GM23338 (cell line): ENCODE results near the gene ADCY1. TPM values are rescaled to one million over a fixed set of nuclear protein-coding genes. Genes with fewer than 3 reads are reported as not detected.

Source experiments
- ATAC-seq: fragments of 200-7000 bp; cut with Tn5 transposase; 3 replicates; pipeline ENCODE4 v1.9.1; 2020
- DNase-seq: peaks from one replicate; pipeline ENCODE4 v3.0.0-alpha.2; 2015; ENCODE audit warnings: low spot score
- H2AFZ ChIP-seq: fragments of 200-600 bp; sonication (generic); 2 replicates; pipeline ENCODE4 v1.8.0; 2016; ENCODE audit warnings: antibody characterized with exemption, mild to moderate bottlenecking, moderate library complexity
- H3F3A ChIP-seq: fragments of 200-600 bp; sonication (generic); replicated peaks from 2 replicates; pipeline ENCODE4 v1.8.0; 2017; ENCODE audit warnings: antibody characterized with exemption, mixed run types, low read depth
- H3K27ac ChIP-seq: fragments of 200-600 bp; sonication (generic); 2 replicates; pipeline ENCODE4 v1.6.1; 2016; ENCODE audit warnings: low read depth
- H3K27me3 ChIP-seq: fragments of 200-600 bp; sonication (generic); 2 replicates; pipeline ENCODE4 v1.8.0; 2016; ENCODE audit warnings: mild to moderate bottlenecking, mixed run types, moderate library complexity; ENCODE audit not compliant: insufficient read depth
- H3K36me3 ChIP-seq: fragments of 200-600 bp; sonication (generic); 2 replicates; pipeline ENCODE4 v1.8.0; 2016; ENCODE audit warnings: mild to moderate bottlenecking; ENCODE audit not compliant: insufficient read depth
- H3K4me1 ChIP-seq: fragments of 200-600 bp; sonication (generic); 2 replicates; pipeline ENCODE4 v1.8.0; 2016; ENCODE audit warnings: mild to moderate bottlenecking, moderate library complexity; ENCODE audit not compliant: insufficient read depth
- H3K4me2 ChIP-seq: fragments of 200-600 bp; sonication (generic); 2 replicates; pipeline ENCODE4 v1.7.1; 2017; ENCODE audit warnings: mixed run types
- H3K4me3 ChIP-seq: fragments of 200-600 bp; sonication (generic); 2 replicates; pipeline ENCODE4 v1.6.1; 2016; ENCODE audit warnings: mixed run types
- H3K79me2 ChIP-seq: fragments of 200-600 bp; sonication (generic); replicated peaks from 2 replicates; pipeline ENCODE4 v1.8.0; 2017; ENCODE audit warnings: mild to moderate bottlenecking; ENCODE audit not compliant: insufficient read depth
- H3K9me2 ChIP-seq: fragments of 200-600 bp; sonication (generic); 2 replicates; pipeline ENCODE4 v1.8.0; 2017; ENCODE audit not compliant: insufficient read depth
- H4K20me1 ChIP-seq: fragments of 200-600 bp; sonication (generic); replicated peaks from 2 replicates; pipeline ENCODE4 v1.8.0; 2017; ENCODE audit warnings: mild to moderate bottlenecking; ENCODE audit not compliant: insufficient read depth
- H3K27ac Mint-ChIP-seq: 2 replicates; pipeline ENCODE4 v1.8.0; 2020; ENCODE audit warnings: inconsistent platforms, mild to moderate bottlenecking, moderate library complexity, mixed read lengths
- H3K27me3 Mint-ChIP-seq: 3 replicates; pipeline ENCODE4 v1.8.0; 2022; ENCODE audit warnings: low read depth, mild to moderate bottlenecking, moderate library complexity, mixed read lengths, inconsistent platforms; ENCODE audit not compliant: insufficient read depth, poor library complexity
- H3K36me3 Mint-ChIP-seq: 3 replicates; pipeline ENCODE4 v1.8.0; 2021; ENCODE audit warnings: low read depth, mild to moderate bottlenecking, inconsistent platforms, moderate library complexity, mixed read lengths
- H3K4me1 Mint-ChIP-seq: 3 replicates; pipeline ENCODE4 v1.8.0; 2020; ENCODE audit warnings: mild to moderate bottlenecking, inconsistent platforms, mixed read lengths
- H3K4me3 Mint-ChIP-seq: 3 replicates; pipeline ENCODE4 v1.8.0; 2021; ENCODE audit warnings: moderate library complexity, mild to moderate bottlenecking, inconsistent platforms, mixed read lengths
- H3K9me3 Mint-ChIP-seq: 3 replicates; pipeline ENCODE4 v1.8.0; 2020; ENCODE audit warnings: moderate library complexity, mild to moderate bottlenecking, inconsistent platforms, mixed read lengths
- STAT1 ChIP-seq: IDR thresholded peaks from one replicate; pipeline ENCODE4 v1.6.1; 2016; ENCODE audit warnings: antibody characterized with exemption; ENCODE audit not compliant: unreplicated experiment
- ZNF114 ChIP-seq: fragments of 250-450 bp; sonication (Bioruptor Pico); IDR thresholded peaks from 2 replicates; pipeline ENCODE4 v1.5.0; 2020; ENCODE audit warnings: mild to moderate bottlenecking, moderate library complexity
- polyA plus RNA-seq: library from polyadenylated mRNA; unstranded; fragments of >200 nt; fragmentation: Nextera tagmentation; extraction: Ambion mirVana; gene quantifications from 2 replicates; pipeline ENCODE4 v1.2.1, GENCODE V29; 2016
- total RNA-seq: library from RNA; depleted of rRNA; stranded (reverse); fragments of >200 nt; shearing (Covaris generic); gene quantifications from 2 replicates; pipeline ENCODE4 v1.2.3, GENCODE V29; 2014
- TF ChIP-seq, protein P1 (sequence below): fragments of 250-450 bp; sonication (Bioruptor Pico); IDR thresholded peaks from 2 replicates; pipeline ENCODE4 v1.5.0; 2020; ENCODE audit warnings: mild to moderate bottlenecking, moderate library complexity
- TF ChIP-seq, protein P2 (sequence below), 2 experiments: fragments of 200-600 bp in 1 of 2; sonication (generic) in 1 of 2; conservative IDR thresholded peaks; 2 replicates each; pipeline versions ENCODE4 v1.5.1 to v1.6.1; 2016 to 2017; ENCODE audit warnings: antibody characterized with exemption in 2 of 2, low read depth in 2 of 2, mild to moderate bottlenecking in 2 of 2, moderate library complexity in 1 of 2

ADCY1 gene
- total and polyA plus RNA-seq, 2 experiments from 2014 or later, result 2.3 to 18.7 TPM

DNA sequence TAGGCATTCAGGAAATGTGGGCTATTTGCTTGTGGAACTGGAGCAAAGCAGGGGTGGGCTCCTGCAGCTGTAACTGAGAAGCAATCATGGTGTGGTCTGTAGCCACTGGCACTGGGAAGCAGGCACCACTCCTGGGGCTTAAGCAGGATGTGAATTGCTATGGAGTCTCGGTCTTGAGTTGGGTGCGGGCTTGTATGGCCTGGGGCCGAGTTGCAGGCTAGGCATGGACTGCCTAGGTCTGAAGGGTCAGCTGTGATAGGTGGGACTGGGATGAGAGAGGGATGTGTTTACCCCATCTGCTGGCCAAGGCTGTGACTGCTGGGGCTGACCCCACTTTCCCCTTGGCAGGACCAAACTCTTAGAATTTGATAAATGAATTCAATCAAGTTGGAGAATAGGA lies 43.0 kb downstream of the ADCY1 start:
- peak; percentile 100 for ATAC-seq
- Histone ChIP-seq H3K36me3 (no peaks in the 10 kb centered on the region), H3F3A (no peaks in the 10 kb centered on the region), H4K20me1 (no peaks in the 10 kb centered on the region), H3K4me2 (no peak overlapping the region), H3K27me3 (no peaks in the 10 kb centered on the region), H3K79me2 (no peaks in the 10 kb centered on the region), H3K4me3 (no peak overlapping the region), H3K27ac (no peak overlapping the region), H2AFZ (no peak overlapping the region), H3K4me1 (no peaks in the 10 kb centered on the region), H3K9me2 (no peaks in the 10 kb centered on the region)
- Mint-ChIP-seq H3K36me3 (peaks cover 44% of the 10 kb centered on the region), H3K4me3 (no peak overlapping the region), H3K27ac (no peak overlapping the region), H3K27me3 (peaks cover 2% of the 10 kb centered on the region), H3K4me1 (no peaks in the 10 kb centered on the region), H3K9me3 (peaks cover 18% of the 10 kb centered on the region)
- peak; percentile 75 for DNase-seq
- TF ChIP-seq, protein P1, sequence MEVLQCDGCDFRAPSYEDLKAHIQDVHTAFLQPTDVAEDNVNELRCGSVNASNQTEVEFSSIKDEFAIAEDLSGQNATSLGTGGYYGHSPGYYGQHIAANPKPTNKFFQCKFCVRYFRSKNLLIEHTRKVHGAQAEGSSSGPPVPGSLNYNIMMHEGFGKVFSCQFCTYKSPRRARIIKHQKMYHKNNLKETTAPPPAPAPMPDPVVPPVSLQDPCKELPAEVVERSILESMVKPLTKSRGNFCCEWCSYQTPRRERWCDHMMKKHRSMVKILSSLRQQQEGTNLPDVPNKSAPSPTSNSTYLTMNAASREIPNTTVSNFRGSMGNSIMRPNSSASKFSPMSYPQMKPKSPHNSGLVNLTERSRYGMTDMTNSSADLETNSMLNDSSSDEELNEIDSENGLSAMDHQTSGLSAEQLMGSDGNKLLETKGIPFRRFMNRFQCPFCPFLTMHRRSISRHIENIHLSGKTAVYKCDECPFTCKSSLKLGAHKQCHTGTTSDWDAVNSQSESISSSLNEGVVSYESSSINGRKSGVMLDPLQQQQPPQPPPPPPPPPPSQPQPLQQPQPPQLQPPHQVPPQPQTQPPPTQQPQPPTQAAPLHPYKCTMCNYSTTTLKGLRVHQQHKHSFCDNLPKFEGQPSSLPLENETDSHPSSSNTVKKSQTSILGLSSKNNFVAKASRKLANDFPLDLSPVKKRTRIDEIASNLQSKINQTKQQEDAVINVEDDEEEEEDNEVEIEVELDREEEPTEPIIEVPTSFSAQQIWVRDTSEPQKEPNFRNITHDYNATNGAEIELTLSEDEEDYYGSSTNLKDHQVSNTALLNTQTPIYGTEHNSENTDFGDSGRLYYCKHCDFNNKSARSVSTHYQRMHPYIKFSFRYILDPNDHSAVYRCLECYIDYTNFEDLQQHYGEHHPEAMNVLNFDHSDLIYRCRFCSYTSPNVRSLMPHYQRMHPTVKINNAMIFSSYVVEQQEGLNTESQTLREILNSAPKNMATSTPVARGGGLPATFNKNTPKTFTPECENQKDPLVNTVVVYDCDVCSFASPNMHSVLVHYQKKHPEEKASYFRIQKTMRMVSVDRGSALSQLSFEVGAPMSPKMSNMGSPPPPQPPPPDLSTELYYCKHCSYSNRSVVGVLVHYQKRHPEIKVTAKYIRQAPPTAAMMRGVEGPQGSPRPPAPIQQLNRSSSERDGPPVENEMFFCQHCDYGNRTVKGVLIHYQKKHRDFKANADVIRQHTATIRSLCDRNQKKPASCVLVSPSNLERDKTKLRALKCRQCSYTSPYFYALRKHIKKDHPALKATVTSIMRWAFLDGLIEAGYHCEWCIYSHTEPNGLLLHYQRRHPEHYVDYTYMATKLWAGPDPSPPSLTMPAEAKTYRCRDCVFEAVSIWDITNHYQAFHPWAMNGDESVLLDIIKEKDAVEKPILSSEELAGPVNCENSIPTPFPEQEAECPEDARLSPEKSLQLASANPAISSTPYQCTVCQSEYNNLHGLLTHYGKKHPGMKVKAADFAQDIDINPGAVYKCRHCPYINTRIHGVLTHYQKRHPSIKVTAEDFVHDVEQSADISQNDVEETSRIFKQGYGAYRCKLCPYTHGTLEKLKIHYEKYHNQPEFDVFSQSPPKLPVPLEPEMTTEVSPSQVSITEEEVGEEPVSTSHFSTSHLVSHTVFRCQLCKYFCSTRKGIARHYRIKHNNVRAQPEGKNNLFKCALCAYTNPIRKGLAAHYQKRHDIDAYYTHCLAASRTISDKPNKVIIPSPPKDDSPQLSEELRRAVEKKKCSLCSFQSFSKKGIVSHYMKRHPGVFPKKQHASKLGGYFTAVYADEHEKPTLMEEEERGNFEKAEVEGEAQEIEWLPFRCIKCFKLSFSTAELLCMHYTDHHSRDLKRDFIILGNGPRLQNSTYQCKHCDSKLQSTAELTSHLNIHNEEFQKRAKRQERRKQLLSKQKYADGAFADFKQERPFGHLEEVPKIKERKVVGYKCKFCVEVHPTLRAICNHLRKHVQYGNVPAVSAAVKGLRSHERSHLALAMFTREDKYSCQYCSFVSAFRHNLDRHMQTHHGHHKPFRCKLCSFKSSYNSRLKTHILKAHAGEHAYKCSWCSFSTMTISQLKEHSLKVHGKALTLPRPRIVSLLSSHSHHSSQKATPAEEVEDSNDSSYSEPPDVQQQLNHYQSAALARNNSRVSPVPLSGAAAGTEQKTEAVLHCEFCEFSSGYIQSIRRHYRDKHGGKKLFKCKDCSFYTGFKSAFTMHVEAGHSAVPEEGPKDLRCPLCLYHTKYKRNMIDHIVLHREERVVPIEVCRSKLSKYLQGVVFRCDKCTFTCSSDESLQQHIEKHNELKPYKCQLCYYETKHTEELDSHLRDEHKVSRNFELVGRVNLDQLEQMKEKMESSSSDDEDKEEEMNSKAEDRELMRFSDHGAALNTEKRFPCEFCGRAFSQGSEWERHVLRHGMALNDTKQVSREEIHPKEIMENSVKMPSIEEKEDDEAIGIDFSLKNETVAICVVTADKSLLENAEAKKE (CRISPR knock-in tag), result no peak
- TF ChIP-seq, protein P2, sequence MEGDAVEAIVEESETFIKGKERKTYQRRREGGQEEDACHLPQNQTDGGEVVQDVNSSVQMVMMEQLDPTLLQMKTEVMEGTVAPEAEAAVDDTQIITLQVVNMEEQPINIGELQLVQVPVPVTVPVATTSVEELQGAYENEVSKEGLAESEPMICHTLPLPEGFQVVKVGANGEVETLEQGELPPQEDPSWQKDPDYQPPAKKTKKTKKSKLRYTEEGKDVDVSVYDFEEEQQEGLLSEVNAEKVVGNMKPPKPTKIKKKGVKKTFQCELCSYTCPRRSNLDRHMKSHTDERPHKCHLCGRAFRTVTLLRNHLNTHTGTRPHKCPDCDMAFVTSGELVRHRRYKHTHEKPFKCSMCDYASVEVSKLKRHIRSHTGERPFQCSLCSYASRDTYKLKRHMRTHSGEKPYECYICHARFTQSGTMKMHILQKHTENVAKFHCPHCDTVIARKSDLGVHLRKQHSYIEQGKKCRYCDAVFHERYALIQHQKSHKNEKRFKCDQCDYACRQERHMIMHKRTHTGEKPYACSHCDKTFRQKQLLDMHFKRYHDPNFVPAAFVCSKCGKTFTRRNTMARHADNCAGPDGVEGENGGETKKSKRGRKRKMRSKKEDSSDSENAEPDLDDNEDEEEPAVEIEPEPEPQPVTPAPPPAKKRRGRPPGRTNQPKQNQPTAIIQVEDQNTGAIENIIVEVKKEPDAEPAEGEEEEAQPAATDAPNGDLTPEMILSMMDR (conservative IDR thresholded peaks at IDR 0.05; ENCODE audit: low read depth in 2 of 2), result peak; percentile 63 to 70
- TF ChIP-seq ZNF114 (CRISPR knock-in tag), result no peak

DNA sequence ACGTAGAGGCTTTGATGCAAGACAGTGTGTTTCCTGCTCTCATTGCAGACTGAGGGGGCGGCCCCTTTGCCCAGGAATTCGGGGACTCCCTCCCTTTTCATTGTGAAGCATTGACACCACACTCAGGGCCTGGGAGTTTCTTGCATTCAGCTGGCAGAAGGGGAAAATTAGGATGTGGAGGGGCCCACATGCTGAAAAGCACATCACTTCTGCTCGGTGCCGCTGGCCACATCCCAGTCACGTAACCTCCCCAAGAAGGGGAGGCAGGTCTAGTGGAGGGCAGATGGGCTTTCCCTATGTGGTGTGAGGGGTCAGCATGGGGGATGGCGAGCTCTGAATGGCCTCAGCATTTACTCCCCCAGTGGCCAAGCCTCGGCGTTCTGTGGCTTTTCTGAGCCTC lies 47.9 kb downstream of the ADCY1 start:
- Mint-ChIP-seq H3K27ac (no peak overlapping the region), H3K4me3 (no peak overlapping the region), H3K36me3 (peaks cover 9% of the 10 kb centered on the region), H3K27me3 (peaks cover 8% of the 10 kb centered on the region), H3K4me1 (no peaks in the 10 kb centered on the region), H3K9me3 (peaks cover 5% of the 10 kb centered on the region)
- Histone ChIP-seq H3K27me3 (no peaks in the 10 kb centered on the region), H4K20me1 (no peaks in the 10 kb centered on the region), H3K9me2 (no peaks in the 10 kb centered on the region), H3K4me1 (no peaks in the 10 kb centered on the region), H3K79me2 (no peaks in the 10 kb centered on the region), H2AFZ (no peak overlapping the region), H3K4me2 (no peak overlapping the region), H3K4me3 (no peak overlapping the region), H3F3A (no peaks in the 10 kb centered on the region), H3K27ac (no peak overlapping the region), H3K36me3 (no peaks in the 10 kb centered on the region)
- DNase-seq, result peak; percentile 35
- TF ChIP-seq STAT1, result no peak
- TF ChIP-seq ZNF114 (CRISPR knock-in tag), result no peak
- ATAC-seq, result 0 out of 3 replicates have a peak, but pooled peaks have one; percentile 26
